GM23248 (cell line): ENCODE data around the gene RTRAF.

Source experiments
- EZH2 ChIP-seq: fragments of 200-600 bp; sonication (generic); IDR thresholded peaks from 2 replicates; pipeline ENCODE4 v1.6.1; 2018; ENCODE audit warnings: antibody characterized with exemption, mild to moderate bottlenecking; ENCODE audit not compliant: insufficient read depth, poor library complexity, severe bottlenecking
- EZH2phosphoT487 ChIP-seq: fragments of 200-600 bp; sonication (generic); IDR thresholded peaks from 2 replicates; pipeline ENCODE4 v1.6.1; 2018; ENCODE audit warnings: antibody characterized with exemption, moderate library complexity, mild to moderate bottlenecking, low read depth; ENCODE audit not compliant: insufficient read depth

- no peak for TF ChIP-seq EZH2
- no peak for TF ChIP-seq EZH2phosphoT487
Observed at GRCh38 chr14:52048116-52048515, 58.8 kb downstream of the RTRAF start.
